ENCODE results near the gene BTF3. TPM values are rescaled to one million over a fixed set of nuclear protein-coding genes. Genes with fewer than 3 reads are reported as not detected.

Gene BTF3
- total RNA-seq, 4 donors from 2014 or later = 423 to 586 (median 532) TPM

DNA sequence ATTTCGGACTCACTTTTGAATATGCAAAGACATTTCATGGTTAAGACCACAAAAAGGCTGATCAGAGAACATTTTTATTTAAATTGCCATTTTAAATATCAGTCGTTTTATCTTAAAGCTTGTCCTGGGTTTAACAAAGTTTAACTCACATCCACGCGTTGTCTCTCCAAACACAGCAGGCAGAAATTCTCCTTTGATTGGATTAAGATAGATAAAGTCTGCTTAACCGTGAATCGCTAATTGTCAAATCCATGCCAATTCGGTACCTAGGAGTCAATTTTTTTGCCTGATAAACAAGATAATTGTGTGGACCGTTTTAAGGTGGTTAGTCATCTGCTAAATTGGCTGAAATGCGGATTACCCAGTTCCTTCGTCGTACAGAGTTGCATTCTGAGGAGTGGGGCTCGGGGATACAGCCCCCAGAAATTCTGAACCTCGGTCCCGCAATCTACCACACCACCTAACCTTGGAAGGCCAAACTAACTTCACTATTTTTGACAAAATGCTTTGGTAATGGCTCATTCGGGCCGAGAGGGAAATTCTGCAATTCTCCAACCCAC is 665 bp upstream of the BTF3 start:
- 31 to 55% methylated on average over 8 to 9 of the region's 16 CpGs for WGBS, 2 donors (ENCODE audit: low coverage in 1 of 2)
- Histone ChIP-seq H3K4me3 (peak overlapping the region; percentile 81 to 87), H3K27ac (peak overlapping the region; percentile 86 to 96 (median 90)), H3K36me3 (peaks cover 0 to 17% of the 10 kb centered on the region in 2 donors), H3K9me3 (no peaks in the 10 kb centered on the region), H3K27me3 (no peaks in the 10 kb centered on the region), H3K4me1 (peaks cover 5 to 43% (median 7%) of the 10 kb centered on the region in 3 donors)
- no peak for TF ChIP-seq POLR2AphosphoS5 (IDR thresholded peaks at IDR 0.05)
- no peak for TF ChIP-seq POLR2A (IDR thresholded peaks at IDR 0.05)
- TF ChIP-seq, protein P1, sequence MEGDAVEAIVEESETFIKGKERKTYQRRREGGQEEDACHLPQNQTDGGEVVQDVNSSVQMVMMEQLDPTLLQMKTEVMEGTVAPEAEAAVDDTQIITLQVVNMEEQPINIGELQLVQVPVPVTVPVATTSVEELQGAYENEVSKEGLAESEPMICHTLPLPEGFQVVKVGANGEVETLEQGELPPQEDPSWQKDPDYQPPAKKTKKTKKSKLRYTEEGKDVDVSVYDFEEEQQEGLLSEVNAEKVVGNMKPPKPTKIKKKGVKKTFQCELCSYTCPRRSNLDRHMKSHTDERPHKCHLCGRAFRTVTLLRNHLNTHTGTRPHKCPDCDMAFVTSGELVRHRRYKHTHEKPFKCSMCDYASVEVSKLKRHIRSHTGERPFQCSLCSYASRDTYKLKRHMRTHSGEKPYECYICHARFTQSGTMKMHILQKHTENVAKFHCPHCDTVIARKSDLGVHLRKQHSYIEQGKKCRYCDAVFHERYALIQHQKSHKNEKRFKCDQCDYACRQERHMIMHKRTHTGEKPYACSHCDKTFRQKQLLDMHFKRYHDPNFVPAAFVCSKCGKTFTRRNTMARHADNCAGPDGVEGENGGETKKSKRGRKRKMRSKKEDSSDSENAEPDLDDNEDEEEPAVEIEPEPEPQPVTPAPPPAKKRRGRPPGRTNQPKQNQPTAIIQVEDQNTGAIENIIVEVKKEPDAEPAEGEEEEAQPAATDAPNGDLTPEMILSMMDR (IDR thresholded peaks at IDR 0.05) = no peak
- TF ChIP-seq EP300 (IDR thresholded peaks at IDR 0.05) = no peak
- no peak for ATAC-seq

DNA sequence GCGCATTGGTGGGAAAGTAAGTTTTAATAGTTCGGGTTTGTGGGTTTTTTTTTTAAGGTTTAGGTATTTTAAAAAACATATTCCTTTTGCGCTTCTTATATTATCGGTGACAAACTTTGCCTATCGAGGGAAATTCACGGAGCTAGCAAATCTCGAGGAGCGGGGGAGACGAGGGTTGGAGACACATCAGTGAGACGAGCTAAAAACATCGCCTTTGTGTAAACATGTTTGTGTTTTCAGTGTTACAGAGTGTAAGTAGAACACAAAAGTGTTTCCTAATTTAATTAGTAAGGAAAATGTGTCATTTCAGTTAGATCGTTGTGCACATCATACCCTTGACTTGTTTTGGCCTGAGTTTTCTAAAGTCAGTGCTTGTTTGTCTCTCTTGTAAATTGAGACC is 945 bp downstream of the BTF3 start:
- TF ChIP-seq EP300 (IDR thresholded peaks at IDR 0.05) (no peak), POLR2AphosphoS5 (IDR thresholded peaks at IDR 0.05) (no peak)
- H3K4me3 ChIP-seq = peak overlapping the region; percentile 81 to 87
- peak overlapping the region; percentile 86 to 96 (median 90) for H3K27ac ChIP-seq
- H3K27me3 ChIP-seq = no peaks in the 10 kb centered on the region
- H3K4me1 ChIP-seq = peaks cover 5 to 43% (median 7%) of the 10 kb centered on the region in 3 donors
- H3K36me3 ChIP-seq = peaks cover 9 to 33% of the 10 kb centered on the region in 2 donors
- no peaks in the 10 kb centered on the region for H3K9me3 ChIP-seq
- ATAC-seq = no peak
- WGBS, 2 donors (ENCODE audit: low coverage in 1 of 2) = 8 to 9% methylated on average over 12 of the region's 12 CpGs

DNA sequence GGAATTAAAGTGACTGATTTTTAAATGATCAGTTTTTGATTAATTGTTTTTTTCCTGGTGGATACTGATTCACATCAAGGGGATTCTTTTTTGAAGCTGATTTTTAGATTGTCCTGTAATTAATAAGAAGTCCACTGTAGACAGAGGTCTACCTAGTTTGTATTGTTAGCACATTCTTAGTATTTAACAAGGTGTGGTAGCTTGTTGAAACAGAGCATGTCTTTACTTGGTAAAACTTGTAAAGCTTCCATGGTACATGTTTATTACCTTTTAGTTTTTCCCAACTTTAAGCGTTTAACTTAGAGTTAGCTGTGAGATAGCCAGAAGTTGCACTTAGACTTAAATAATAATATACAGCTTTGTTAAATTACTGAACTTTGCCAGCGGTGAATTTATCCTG is 1.5 kb downstream of the BTF3 start:
- 63 to 66% methylated on average over 2 of the region's 2 CpGs for WGBS, 2 donors (ENCODE audit: low coverage in 1 of 2)
- no peak for ATAC-seq
- H3K27ac ChIP-seq = no peak overlapping the region

DNA sequence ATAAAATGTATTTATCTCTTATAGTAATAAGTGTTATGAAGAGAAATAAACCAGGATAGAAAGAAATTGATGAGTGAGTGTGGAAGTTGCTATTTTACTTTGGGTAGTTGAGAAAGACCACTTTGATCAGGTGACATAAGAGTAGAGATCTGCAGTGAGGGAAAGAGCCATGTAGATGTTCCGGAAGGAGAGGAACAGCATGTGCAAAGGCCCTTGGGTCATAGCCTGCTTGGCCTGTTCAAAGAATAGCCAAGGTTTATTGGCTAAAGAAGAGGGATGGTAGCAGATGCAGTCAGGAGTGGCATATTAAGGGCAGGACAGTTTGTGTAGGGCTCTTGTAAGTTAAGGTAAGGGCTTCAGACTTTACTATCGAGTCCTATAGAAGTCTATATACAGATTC is 3.2 kb downstream of the BTF3 start:
- H3K4me1 ChIP-seq = peaks cover 5 to 43% (median 7%) of the 10 kb centered on the region in 3 donors
- no peaks in the 10 kb centered on the region for H3K27me3 ChIP-seq
- no peak overlapping the region for H3K4me3 ChIP-seq
- WGBS, 2 donors (ENCODE audit: low coverage in 1 of 2) = 94 to 100% methylated on average over 2 of the region's 2 CpGs
- TF ChIP-seq POLR2A (IDR thresholded peaks at IDR 0.05) (no peak), POLR2AphosphoS5 (IDR thresholded peaks at IDR 0.05) (no peak), EP300 (IDR thresholded peaks at IDR 0.05) (no peak)
- TF ChIP-seq, protein P1 (IDR thresholded peaks at IDR 0.05) = no peak
- no peak overlapping the region for H3K27ac ChIP-seq
- peaks cover 12 to 56% of the 10 kb centered on the region in 2 donors for H3K36me3 ChIP-seq
- no peaks in the 10 kb centered on the region for H3K9me3 ChIP-seq
- no peak for ATAC-seq

More for the DNA sequence above, 1.5 kb downstream of the BTF3 start:
- Histone ChIP-seq H3K36me3 (peaks cover 11 to 39% of the 10 kb centered on the region in 2 donors), H3K4me3 (peak overlapping the region in 1 of 2 donors; percentile 81), H3K4me1 (peaks cover 5 to 43% (median 7%) of the 10 kb centered on the region in 3 donors), H3K9me3 (no peaks in the 10 kb centered on the region), H3K27me3 (no peaks in the 10 kb centered on the region)
- TF ChIP-seq, protein P1 (IDR thresholded peaks at IDR 0.05) = no peak
- TF ChIP-seq EP300 (IDR thresholded peaks at IDR 0.05) (no peak), POLR2AphosphoS5 (IDR thresholded peaks at IDR 0.05) (no peak), POLR2A (IDR thresholded peaks at IDR 0.05) (no peak)

DNA sequence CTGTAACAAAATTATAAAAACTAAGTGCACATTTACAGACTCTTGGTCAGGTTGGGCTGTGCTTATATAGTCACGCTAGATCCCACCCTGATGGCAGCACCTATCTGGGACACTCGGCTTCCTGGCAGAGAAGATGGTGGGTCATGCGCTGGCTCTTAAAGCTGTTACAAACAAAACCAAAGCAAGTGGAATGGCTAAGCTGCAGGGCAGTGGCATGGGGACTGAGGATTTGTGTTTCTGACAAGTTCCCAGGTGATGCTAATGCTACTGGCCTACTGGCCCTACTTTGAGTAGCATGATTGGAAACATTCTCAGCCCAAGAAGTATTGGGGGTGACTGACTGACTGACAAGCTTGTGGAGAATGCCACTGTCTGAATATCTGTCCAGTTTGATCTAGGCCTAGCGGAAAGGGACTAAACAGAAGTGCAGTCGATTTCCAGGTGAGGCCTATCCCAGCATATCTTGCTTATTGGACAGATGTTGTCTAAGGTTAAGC is 8.3 kb downstream of the BTF3 start:
- H3K27me3 ChIP-seq = no peaks in the 10 kb centered on the region
- peaks cover 12 to 53% of the 10 kb centered on the region in 2 donors for H3K36me3 ChIP-seq
- TF ChIP-seq, protein P1 (IDR thresholded peaks at IDR 0.05) = no peak
- no peak for TF ChIP-seq EP300 (IDR thresholded peaks at IDR 0.05)
- no peak for TF ChIP-seq POLR2AphosphoS5 (IDR thresholded peaks at IDR 0.05)
- TF ChIP-seq POLR2A (IDR thresholded peaks at IDR 0.05) = no peak
- peaks cover 0 to 20% (median 0%) of the 10 kb centered on the region in 3 donors for H3K4me1 ChIP-seq
- H3K4me3 ChIP-seq = no peak overlapping the region
- ATAC-seq = no peak
- WGBS, 2 donors (ENCODE audit: low coverage in 1 of 2) = 90 to 97% methylated on average over 3 of the region's 5 CpGs
- no peaks in the 10 kb centered on the region for H3K9me3 ChIP-seq
- H3K27ac ChIP-seq = peak overlapping the region in 2 of 4 donors; percentile 41 to 48
